ENCODE data around the gene ANKRD44. TPM values are rescaled to one million over a fixed set of nuclear protein-coding genes. Genes with fewer than 3 reads are reported as not detected.

Gene ANKRD44
- total RNA-seq, 4 donors from 2014 or later, result 24.4 to 51.8 (median 35.7) TPM

DNA sequence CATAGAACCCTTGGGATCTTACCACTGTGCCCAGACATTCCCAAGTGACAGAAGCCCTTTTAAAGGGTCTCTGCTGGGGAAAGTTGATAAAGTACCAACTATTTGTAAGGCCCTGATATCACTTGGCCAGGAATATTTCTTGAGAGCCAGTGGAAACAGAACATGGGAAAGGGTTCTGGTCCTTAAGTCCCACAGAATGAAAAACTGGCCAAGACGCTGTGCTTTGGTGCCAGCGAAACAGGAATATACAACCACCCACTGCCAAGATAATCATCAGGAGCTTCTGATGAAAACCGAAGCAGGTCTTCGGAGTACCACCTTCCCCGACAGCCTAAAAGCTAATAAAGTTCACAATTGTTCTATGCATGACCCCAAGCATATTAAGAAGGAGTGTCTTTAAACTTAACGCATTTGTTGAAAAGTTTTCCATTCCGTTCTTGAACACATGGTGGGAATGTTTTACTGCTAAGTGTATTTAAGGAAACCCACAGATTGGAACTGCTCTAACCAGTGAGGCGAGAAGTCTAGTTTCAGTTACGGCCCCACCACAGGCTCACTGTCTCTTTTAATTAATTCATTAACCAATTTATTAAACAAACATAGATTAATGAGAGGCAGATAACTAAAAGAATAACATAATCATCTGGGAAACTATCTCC, 152.6 kb downstream of the ANKRD44 start:
- ATAC-seq, result no peak
- no peak overlapping the region for H3K4me3 ChIP-seq

GRCh38 chr2:197156771-197157170, 153.8 kb downstream of the ANKRD44 start:
- H3K4me3 ChIP-seq, result no peak overlapping the region
- no peak for TF ChIP-seq POLR2AphosphoS5 (IDR thresholded peaks at IDR 0.05)
- no peak for TF ChIP-seq EP300 (IDR thresholded peaks at IDR 0.05)
- H3K36me3 ChIP-seq, result no peaks in the 10 kb centered on the region
- H3K27me3 ChIP-seq, result no peaks in the 10 kb centered on the region
- no peak overlapping the region for H3K27ac ChIP-seq
- ATAC-seq, result no peak
- H3K4me1 ChIP-seq, result peaks cover 0 to 37% (median 3%) of the 10 kb centered on the region in 3 donors
- H3K9me3 ChIP-seq, result no peaks in the 10 kb centered on the region
- WGBS, 2 donors (ENCODE audit: low coverage in 1 of 2), result 63 to 65% methylated on average over 4 to 6 of the region's 6 CpGs

More for the DNA sequence above, 152.6 kb downstream of the ANKRD44 start:
- peaks cover 0 to 25% (median 3%) of the 10 kb centered on the region in 3 donors for H3K4me1 ChIP-seq
- H3K36me3 ChIP-seq, result no peaks in the 10 kb centered on the region
- TF ChIP-seq CTCF (IDR thresholded peaks at IDR 0.05), result no peak
- no peak for TF ChIP-seq POLR2A (IDR thresholded peaks at IDR 0.05)
- no peak for TF ChIP-seq POLR2AphosphoS5 (IDR thresholded peaks at IDR 0.05)
- no peak for TF ChIP-seq EP300 (IDR thresholded peaks at IDR 0.05)
- H3K9me3 ChIP-seq, result no peaks in the 10 kb centered on the region
- no peaks in the 10 kb centered on the region for H3K27me3 ChIP-seq
- H3K27ac ChIP-seq, result peak overlapping the region; percentile 5 to 54 (median 42)
- 57 to 63% methylated on average over 6 to 9 of the region's 9 CpGs for WGBS, 2 donors (ENCODE audit: low coverage in 1 of 2)

DNA sequence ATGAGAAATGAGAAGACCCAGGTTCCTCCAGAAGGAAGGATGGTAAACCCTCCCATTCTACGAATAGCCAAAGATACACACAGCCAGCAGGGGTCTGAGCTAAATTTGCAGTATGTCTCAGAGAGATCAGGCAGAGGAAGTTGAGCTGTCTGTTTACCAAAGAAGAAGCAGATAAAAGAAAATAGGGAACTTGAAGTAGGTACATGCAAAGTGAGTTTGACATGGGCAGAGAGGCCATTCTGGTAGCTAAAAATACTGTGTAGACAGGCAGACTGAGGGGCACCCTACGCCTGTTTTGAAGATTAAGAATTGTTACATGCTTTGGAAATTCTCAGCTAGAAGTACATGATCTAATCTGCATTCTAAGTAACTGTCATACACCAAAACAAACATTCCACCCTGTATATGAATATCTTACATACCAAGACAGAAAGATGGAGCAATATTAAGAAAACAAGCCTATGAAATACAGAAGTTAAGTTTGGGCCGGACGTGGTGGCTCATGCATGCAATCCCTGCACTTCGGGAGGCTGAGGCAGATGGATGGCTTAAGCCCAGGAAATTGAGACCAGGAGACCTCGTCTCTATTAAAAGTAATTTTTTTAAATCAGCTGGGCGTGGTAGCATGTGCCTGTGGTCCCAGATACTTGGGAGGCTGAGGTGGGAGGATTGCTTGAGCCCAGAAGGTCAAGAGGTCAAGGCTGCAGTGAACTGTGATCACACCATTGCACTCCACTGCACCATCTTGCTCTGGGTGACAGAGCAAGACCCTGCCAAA, 157.9 kb downstream of the ANKRD44 start:
- ATAC-seq, result peak; percentile 31
- H3K27ac ChIP-seq, result peak overlapping the region in 2 of 4 donors; percentile 4 to 19

GRCh38 chr2:197149546-197149945, 161.0 kb downstream of the ANKRD44 start:
- 91 to 92% methylated on average over 4 of the region's 4 CpGs for WGBS, 2 donors (ENCODE audit: low coverage in 1 of 2)
- no peak for ATAC-seq

More for the DNA sequence above, 157.9 kb downstream of the ANKRD44 start:
- Histone ChIP-seq H3K27me3 (no peaks in the 10 kb centered on the region), H3K4me1 (peaks cover 0 to 25% (median 0%) of the 10 kb centered on the region in 3 donors), H3K36me3 (no peaks in the 10 kb centered on the region), H3K9me3 (no peaks in the 10 kb centered on the region), H3K4me3 (no peak overlapping the region)
- TF ChIP-seq POLR2A (IDR thresholded peaks at IDR 0.05) (no peak), EP300 (IDR thresholded peaks at IDR 0.05) (no peak), CTCF (IDR thresholded peaks at IDR 0.05) (no peak), POLR2AphosphoS5 (IDR thresholded peaks at IDR 0.05) (no peak)
- WGBS, 2 donors (ENCODE audit: low coverage in 1 of 2), result 71 to 74% methylated on average over 7 of the region's 7 CpGs

GRCh38 chr2:197148401-197148800, 162.2 kb downstream of the ANKRD44 start:
- H3K4me1 ChIP-seq, result peaks cover 0 to 41% (median 0%) of the 10 kb centered on the region in 3 donors
- TF ChIP-seq POLR2AphosphoS5 (IDR thresholded peaks at IDR 0.05), result no peak
- TF ChIP-seq CTCF (IDR thresholded peaks at IDR 0.05), result no peak
- TF ChIP-seq EP300 (IDR thresholded peaks at IDR 0.05), result no peak
- TF ChIP-seq POLR2A (IDR thresholded peaks at IDR 0.05), result no peak
- no peaks in the 10 kb centered on the region for H3K27me3 ChIP-seq
- no peak overlapping the region for H3K4me3 ChIP-seq
- H3K36me3 ChIP-seq, result no peaks in the 10 kb centered on the region
- 77 to 100% methylated on average over 1 of the region's 1 CpG for WGBS, 2 donors (ENCODE audit: low coverage in 1 of 2)
- ATAC-seq, result no peak
- H3K27ac ChIP-seq, result no peak overlapping the region
- H3K9me3 ChIP-seq, result no peaks in the 10 kb centered on the region

More at GRCh38 chr2:197149546-197149945, 161.0 kb downstream of the ANKRD44 start:
- Histone ChIP-seq H3K36me3 (no peaks in the 10 kb centered on the region), H3K4me1 (peaks cover 0 to 35% (median 0%) of the 10 kb centered on the region in 3 donors), H3K27me3 (no peaks in the 10 kb centered on the region), H3K9me3 (no peaks in the 10 kb centered on the region), H3K4me3 (no peak overlapping the region), H3K27ac (no peak overlapping the region)
- no peak for TF ChIP-seq POLR2AphosphoS5 (IDR thresholded peaks at IDR 0.05)

Data from gastroesophageal sphincter (tissue), 4 donors.